ENCODE results near the gene ATG9B.
A peak's percentile ranks its signal among the peaks of the same experiment; 100 is the strongest.
"Not testable (repeated sequence)": the region's sequence is repeated elsewhere in the genome, so short reads cannot be mapped to it uniquely, and the experiment has no call there.

ATG9B gene

GRCh38 chr7:151057989-151058780 lies 33.9 kb upstream of the ATG9B start:
- DNase-seq (ENCODE audit: low read depth in 2 of 2) = peak; percentile 93 to 94

GRCh38 chr7:151057506-151057988 lies 33.3 kb upstream of the ATG9B start, which contains the start of gene CDK5:
Gene CDK5, minus strand, starts transcription at chr7:151057897. Its CDS starts 49 bp downstream, at chr7:151057848.
- DNase-seq (ENCODE audit: low read depth in 2 of 2) = no peak

GRCh38 chr7:151056666-151057505 lies 32.6 kb upstream of the ATG9B start:
- no peak for DNase-seq (ENCODE audit: low read depth in 2 of 2)

- no peak for DNase-seq (ENCODE audit: low read depth in 2 of 2)
Measured at GRCh38 chr7:151056283-151056665, 32.0 kb upstream of the ATG9B start.

GRCh38 chr7:151053751-151054150 lies 29.5 kb upstream of the ATG9B start:
- no peak for DNase-seq (ENCODE audit: low read depth in 2 of 2)

GRCh38 chr7:151053096-151053495 lies 28.8 kb upstream of the ATG9B start:
- DNase-seq (ENCODE audit: low read depth in 2 of 2) = no peak

- DNase-seq (ENCODE audit: low read depth in 2 of 2) = no peak
Measured at GRCh38 chr7:151051108-151051507, 26.8 kb upstream of the ATG9B start.

GRCh38 chr7:151048911-151049463 lies 24.7 kb upstream of the ATG9B start:
- DNase-seq (ENCODE audit: low read depth in 2 of 2) = no peak

GRCh38 chr7:151047976-151048815 lies 23.9 kb upstream of the ATG9B start, which contains the start of gene ASIC3:
Gene ASIC3, plus strand, starts transcription at chr7:151048531. Its CDS starts 355 bp downstream, at chr7:151048886.
- DNase-seq (ENCODE audit: low read depth in 2 of 2) = no peak

- no peak for DNase-seq (ENCODE audit: low read depth in 2 of 2)
Measured at GRCh38 chr7:151046603-151047573, 22.6 kb upstream of the ATG9B start.

- DNase-seq (ENCODE audit: low read depth in 2 of 2) = no peak
Measured at GRCh38 chr7:151045967-151046366, 21.7 kb upstream of the ATG9B start.

- no peak for DNase-seq (ENCODE audit: low read depth in 2 of 2)
Measured at GRCh38 chr7:151045262-151045661, 21.0 kb upstream of the ATG9B start.

GRCh38 chr7:151043959-151044358 lies 19.7 kb upstream of the ATG9B start:
- DNase-seq (ENCODE audit: low read depth in 2 of 2) = no peak

GRCh38 chr7:151043449-151043848 lies 19.2 kb upstream of the ATG9B start:
- not testable (repeated sequence) for DNase-seq (ENCODE audit: low read depth in 2 of 2)

GRCh38 chr7:151040616-151041375 lies 16.5 kb upstream of the ATG9B start:
- no peak for DNase-seq (ENCODE audit: low read depth in 2 of 2)

- DNase-seq (ENCODE audit: low read depth in 2 of 2) = no peak
Measured at GRCh38 chr7:151039850-151040548, 15.7 kb upstream of the ATG9B start.

GRCh38 chr7:151038951-151039849 lies 14.9 kb upstream of the ATG9B start:
- DNase-seq (ENCODE audit: low read depth in 2 of 2) = peak in 1 of 2 donors; percentile 74

- no peak for DNase-seq (ENCODE audit: low read depth in 2 of 2)
Measured at GRCh38 chr7:151035902-151036301, 11.6 kb upstream of the ATG9B start.
